ENCODE results near the gene PALB2.

PALB2 gene

DNA sequence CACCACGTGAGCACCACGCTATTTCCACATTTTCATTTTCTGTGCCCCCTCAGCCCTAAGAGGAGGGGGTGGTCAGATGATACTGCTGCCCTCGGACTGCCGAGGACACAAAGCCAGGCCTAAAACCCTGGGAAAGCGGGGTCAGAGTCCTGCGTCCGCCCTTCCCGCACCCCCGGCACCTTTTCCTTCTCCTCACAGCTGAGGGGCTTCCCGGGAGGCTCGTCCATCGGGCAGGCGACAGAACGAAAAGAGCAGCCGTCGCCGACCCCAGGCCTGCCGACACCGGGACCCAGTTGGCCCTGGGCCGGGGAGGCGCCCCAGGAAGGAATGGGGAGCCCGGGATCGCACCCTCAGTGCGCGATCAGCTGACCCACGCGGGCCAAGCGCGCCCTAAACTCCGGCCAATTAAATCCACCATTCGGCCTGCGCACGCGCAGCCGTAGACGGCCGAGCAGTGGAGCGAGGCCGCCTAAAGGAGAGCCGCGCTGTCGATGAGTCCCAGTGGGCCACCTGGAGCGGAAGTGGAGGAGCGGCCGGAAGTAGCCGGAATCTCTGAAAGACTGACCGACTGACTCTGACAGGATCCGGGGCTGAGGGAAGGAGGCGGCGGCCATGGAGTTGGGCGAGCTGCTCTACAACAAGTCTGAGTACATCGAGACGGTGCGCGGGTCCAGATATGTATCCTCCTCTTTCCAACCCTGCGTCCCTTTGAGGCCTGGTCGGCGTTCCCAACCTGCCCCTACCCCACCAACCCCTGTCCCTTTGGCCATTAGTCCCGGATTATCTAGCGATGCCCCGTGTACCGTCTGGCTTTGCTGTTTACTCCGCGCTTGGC, at the start of gene PALB2, which contains the start of gene DCTN5:
Gene PALB2 (minus strand): TSS at position 380 of the 835 bp plus-strand sequence. CDS start 153 bp downstream, at position 227.
Gene DCTN5 (plus strand): TSS at position 536 of the 835 bp plus-strand sequence. CDS start 77 bp downstream, at position 613.
- peak; percentile 73 for DNase-seq

DNA sequence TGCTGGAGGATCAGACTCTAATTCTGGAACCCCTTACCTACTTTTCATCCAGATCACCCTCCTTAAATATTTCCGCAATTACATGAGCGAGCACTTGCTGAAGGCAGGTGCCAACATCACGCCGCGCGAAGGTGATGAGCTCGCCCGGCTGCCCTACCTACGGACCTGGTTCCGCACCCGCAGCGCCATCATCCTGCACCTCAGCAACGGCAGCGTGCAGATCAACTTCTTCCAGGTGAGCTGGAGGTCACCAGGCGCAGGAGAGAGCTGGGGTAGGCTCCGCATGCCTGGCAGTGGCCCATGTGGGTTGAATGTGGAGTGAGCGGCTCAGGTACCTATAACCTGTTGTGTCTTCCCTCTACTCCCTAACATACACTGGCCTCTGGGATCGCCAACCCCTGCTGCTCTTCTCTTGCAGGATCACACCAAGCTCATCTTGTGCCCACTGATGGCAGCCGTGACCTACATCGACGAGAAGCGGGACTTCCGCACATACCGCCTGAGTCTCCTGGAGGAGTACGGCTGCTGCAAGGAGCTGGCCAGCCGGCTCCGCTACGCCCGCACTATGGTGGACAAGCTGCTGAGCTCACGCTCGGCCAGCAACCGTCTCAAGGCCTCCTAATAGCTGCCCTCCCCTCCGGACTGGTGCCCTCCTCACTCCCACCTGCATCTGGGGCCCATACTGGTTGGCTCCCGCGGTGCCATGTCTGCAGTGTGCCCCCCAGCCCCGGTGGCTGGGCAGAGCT, 48.5 kb upstream of the PALB2 start:
- no peak for DNase-seq

- DNase-seq, result no peak
Measured at GRCh38 chr16:23687034-23687808, 46.1 kb upstream of the PALB2 start.

DNA sequence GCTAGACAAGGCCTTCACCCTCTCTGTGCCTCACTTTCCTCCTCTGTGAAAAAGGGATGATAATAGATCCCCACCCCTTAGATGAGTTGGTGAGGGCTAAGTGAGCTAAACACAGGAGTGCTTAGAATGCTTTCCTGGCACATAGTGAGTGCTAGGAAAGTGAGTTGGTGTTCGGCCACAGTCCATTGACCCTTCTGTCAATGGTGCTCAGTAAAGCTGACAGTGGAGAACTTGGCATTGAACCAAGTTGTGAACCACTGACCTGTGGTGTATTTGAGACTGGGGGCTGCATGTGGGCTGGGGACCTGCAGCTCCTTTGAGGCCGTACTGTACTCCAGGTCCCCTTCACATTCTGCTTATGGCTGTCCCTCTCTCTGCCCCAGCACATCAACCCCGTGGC, 42.4 kb upstream of the PALB2 start:
- no peak for DNase-seq

- DNase-seq, result no peak
Measured at GRCh38 chr16:23682181-23682580, 41.1 kb upstream of the PALB2 start.

DNA sequence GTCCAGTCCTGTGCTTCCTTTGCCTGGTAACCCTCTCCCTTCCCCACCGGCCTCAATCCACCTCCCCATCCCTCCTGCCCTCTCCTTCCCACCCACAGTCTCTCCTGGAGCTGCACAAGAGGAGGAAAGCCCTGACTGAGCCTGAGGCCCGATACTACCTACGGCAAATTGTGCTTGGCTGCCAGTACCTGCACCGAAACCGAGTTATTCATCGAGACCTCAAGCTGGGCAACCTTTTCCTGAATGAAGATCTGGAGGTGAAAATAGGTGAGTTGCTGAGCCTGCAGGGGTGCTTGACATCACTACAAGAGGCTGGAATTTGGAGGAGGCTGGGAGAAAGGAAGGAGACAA, 38.9 kb upstream of the PALB2 start:
- DNase-seq, result no peak

DNA sequence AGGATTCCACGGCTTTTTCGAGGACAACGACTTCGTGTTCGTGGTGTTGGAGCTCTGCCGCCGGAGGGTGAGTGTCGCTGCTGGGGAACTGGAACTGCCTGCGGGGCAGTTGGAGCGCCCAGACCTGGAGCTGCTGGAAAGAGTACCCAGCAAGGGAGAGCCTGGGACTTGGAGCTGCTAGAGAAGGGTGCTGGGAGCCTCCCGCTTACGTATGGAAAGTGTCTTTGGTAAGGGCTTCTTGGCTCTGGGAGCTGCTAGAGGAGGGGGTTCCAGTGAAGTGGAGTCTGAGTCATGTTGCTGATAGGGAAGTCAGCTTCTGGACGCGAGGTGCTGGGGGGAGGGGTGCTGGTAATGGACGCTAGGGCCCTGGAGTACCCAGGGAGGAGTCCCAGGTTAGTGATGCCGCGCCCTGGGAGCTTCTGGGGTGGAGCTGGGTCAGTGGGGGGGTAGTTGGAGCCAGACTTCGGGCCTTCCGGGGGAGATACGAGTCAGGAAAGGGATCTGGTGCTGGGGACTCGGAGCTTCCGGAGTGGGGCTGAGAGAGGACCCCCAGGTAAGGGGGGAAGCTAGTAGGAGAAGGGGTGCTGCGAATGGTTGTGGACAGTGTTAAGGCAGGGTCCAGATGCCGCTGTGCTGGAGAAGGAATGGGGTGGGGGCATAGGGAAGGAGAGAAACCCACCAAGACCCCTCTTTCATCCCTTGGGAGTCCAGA, 38.3 kb upstream of the PALB2 start:
- DNase-seq, result no peak

- DNase-seq, result peak; percentile 29
Measured at GRCh38 chr16:23678430-23679273, 37.5 kb upstream of the PALB2 start, which contains the start of gene PLK1. Gene PLK1 (plus strand): TSS chr16:23678889. CDS start chr16:23678933, 44 bp downstream.

DNA sequence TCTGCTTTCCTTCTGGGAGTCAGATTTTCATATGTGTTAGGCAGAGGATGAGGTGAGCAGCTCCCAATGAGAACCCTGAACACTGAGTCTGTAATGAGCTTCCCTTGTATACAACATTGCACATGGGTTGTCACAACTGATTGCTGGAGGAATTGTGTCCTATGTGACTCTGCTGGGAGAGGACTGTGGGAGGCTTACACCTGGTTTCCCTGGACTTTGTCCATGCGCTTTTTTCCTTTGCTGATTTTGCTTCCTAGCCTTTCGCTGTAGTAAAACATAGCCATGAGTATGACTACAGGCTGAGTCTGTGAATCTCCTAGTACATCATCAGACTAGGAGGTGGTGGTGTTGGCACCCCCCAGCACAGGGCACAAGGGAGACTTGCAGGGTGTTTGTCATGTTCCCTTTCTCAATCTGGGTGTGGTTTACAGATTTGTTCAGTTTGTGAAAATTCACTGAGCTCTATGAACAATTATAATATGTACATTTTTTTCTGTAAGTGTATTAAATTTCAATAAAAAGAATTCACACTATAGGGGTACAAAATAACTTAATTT, 35.9 kb upstream of the PALB2 start:
- no peak for DNase-seq

GRCh38 chr16:23673971-23674614, 33.0 kb upstream of the PALB2 start:
- no peak for DNase-seq

- no peak for DNase-seq
Measured at GRCh38 chr16:23670137-23670776, 29.1 kb upstream of the PALB2 start.

DNA sequence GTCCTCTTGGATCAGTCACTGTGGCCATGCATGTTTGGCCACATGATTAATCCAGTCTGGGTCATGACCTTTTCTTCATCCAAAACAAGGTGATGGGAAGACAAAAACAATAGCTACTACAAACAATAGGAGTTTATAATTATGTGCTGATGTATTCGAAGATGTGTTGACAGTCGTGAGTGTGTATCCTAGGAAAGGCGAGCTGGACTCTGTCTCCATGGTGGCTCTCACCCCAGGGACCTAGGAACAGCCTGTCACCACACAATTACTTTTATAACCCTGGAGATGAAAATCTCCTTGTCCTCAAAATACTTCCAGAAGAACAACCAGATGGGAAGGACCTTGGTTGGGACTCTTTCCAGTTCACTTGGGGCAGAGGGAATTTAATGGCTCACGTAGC, 27.8 kb upstream of the PALB2 start:
- DNase-seq, result no peak

DNA sequence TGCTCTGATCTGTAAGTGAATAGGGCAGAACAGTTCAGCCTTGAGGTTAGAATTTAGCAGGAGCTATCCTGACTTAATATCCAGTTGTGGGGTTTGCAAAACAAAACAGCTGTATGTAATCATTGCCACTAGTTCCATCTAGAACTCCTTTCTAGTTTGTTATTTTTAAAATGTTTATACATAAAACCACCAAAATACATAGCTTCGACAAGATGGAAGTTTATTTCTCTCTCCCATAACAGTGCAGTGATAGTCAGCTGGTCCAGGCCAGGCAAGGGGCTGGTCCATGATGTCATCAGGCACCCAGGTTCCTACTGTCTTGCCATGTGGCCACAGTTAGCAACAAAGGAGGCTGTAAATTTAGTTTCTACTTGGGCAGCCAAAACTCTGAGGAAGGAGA, 27.1 kb upstream of the PALB2 start:
- no peak for DNase-seq

DNA sequence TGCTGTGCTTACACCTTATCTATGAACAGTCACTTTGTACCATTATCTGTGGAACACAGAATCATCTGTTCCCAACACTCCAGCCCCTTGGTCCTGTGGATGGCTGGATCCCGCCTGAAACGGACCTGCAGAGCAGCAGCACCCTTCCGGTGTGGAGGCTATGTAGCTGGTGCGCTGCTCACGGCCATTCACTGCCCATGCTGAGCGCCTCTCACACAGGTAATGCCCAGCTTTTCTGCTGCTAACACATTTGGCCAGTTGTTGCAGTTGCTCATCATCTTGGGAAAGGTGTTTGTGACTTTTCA, 26.2 kb upstream of the PALB2 start:
- no peak for DNase-seq

DNA sequence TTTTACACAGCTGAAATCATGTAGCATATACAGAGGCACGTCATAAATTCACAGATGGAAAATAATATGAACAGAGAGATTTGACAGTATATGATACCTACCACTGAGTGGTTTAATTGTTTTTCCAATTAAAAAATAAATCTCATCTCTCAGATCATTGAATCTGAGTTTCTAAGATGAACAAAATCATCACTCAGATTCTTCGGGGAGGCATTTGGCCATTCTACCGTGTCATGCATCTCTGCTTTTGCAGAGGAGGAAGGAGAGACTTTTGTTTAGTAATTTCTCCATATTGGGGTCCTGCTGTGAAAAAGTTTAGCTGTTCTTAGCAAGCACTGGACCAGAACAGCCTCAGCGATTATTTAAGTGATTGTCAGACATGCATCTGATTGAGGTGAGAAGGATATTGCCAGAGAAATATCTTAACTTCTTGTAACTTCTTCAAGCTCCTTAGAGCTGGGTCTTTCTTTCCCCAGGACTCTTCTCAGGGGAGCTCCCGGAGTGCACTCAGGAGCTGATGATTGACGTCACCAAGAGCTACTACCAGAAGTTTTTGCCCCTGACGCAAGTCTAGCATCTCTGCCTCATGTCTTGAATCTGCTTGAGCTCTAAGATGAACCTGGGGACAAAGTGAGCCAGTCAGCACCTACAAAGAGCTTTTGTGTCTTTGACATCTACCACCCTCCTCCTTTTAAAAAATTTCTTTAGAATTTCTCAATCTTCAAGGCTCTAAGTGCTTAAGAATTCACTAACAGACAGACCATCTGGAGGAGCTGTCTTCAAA, 25.7 kb upstream of the PALB2 start:
- DNase-seq, result no peak

DNA sequence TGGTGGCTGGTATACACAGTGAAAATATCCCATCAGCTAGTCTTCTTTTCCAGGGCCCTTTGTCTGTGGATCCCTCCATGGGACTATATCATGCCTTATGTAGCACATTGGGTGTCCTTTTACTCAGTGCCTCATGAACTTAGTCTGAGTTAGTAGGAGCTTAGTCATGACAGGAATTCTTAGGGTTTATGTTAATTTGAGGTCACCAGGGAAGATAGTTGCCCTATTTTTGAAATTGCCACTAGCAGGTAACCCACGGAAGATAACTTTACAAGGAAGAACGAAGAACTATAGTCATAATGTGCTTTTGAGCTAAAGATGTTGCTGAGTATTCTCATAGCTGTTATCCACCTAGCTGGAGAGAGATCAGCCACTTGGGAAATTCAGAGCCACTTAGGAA, 22.8 kb upstream of the PALB2 start:
- no peak for DNase-seq

DNA sequence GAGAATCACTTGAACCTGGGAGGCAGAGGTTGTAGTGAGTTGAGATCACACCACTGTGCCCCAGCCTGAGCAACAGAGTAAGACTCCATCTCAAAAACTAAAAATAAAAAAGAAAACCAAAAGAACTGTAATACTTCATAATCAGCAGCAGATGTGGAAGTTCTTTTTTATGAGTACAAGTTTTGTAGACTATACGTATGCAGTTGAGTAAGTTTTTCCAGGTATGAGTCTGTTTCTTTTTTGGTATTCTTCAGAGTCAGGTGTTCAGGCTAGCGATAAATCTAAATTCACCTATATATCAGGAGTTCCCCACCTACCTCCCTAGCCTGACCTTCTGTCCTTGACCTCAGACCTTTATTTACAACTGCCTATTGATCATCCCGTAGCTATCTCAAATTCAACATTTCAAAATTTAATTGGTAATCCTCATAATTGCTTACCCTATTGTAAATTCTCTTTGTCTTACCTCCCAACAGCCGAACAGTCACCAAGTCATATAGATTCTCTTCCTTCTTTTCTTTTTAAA, 10.9 kb upstream of the PALB2 start:
- no peak for DNase-seq

- DNase-seq, result no peak
Measured at GRCh38 chr16:23650674-23651416, 9.7 kb upstream of the PALB2 start.

All from NCI-H1436 treated with DMSO at 0.1 percent for 48 hours (cell line).